Measurements from ENCODE around the gene PEX1.
"Not testable (repeated sequence)": the region's sequence is repeated elsewhere in the genome, so short reads cannot be mapped to it uniquely, and the experiment has no call there.

PEX1 gene

GRCh38 chr7:92456236-92456635 is 72.1 kb downstream of the PEX1 start:
- DNase-seq: no peak

- DNase-seq: no peak
Measured at GRCh38 chr7:92451645-92452044, 76.7 kb downstream of the PEX1 start.

GRCh38 chr7:92448205-92448747 is 80.0 kb downstream of the PEX1 start:
- DNase-seq: peak; percentile 22

GRCh38 chr7:92447345-92448204 is 80.7 kb downstream of the PEX1 start, which contains the start of gene GATAD1:
Gene GATAD1 (plus strand): TSS chr7:92447482. CDS start chr7:92447730, 248 bp downstream.
- peak; percentile 85 for DNase-seq

GRCh38 chr7:92446869-92447344 is 81.4 kb downstream of the PEX1 start:
- no peak for DNase-seq

- not testable (repeated sequence) for DNase-seq
Measured at GRCh38 chr7:92442720-92443119, 85.6 kb downstream of the PEX1 start.

- no peak for DNase-seq
Measured at GRCh38 chr7:92437956-92438491, 90.3 kb downstream of the PEX1 start.

All from DMS 273 treated with DMSO at 0.1 percent for 48 hours (cell line).